ENCODE data around the gene SLFN12L. TPM values are rescaled to one million over a fixed set of nuclear protein-coding genes. Genes with fewer than 3 reads are reported as not detected.

The SLFN12L gene
- total and polyA plus RNA-seq, 10 of the 15 experiments (the other 5 are each of a cell fraction or from before 2014, with no cell fraction given): 1.0 to 21.3 (median 9.4) TPM

DNA sequence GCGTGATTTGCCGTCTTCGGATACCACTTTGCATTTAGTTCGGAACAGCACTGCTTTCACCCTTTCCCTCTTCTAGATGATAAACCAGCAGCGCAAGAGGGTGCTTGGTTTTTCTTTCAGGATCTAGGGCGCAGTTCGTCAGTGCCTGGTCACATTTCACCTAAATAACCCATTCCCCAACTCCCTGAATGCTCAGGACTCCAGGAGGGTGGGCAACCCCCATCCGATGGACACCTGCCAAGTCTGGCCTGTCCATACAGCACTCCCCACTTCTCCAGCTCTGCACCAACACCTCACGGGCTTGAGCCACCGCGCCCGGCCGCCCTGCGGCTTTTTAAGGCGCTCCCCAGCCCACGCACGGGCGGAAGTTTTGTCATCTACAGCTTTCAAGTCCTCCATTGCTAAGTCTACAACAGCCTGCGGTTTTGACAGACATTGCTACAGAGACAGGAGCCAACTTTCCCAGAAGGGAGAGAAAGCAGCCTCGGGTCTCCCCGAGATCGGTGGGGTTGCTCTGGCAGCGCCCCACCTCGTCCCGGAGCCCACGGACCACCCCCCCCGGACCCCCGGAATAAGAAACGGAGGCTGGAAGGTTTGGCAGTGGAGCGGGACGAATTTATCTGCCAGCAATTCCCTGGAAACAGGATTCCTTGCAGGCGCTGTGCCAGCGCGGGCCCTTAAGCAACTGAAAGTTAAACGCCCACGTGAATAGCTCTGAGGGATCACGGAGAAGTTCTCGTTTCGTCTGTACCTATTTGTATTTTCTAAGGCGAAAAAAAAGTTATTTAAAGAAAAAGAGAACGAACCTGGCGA is 50.4 kb downstream of the SLFN12L start (continued):
- TF ChIP-seq PBX3 (IDR thresholded peaks at IDR 0.05; ENCODE audit: insufficient replicate concordance, low read depth, low read length) (no peak), POU2F2 (IDR thresholded peaks at IDR 0.05; ENCODE audit: borderline replicate concordance, low read depth, low read length) (0 out of 3 replicates have a peak, but pooled peaks have one; percentile 10), SIN3A (IDR thresholded peaks at IDR 0.05; ENCODE audit: low read depth, low read length) (no peak), EZH2 (IDR thresholded peaks at IDR 0.05; ENCODE audit: borderline replicate concordance, control insufficient read depth, low read depth, low read length) (no peak), BMI1 (IDR thresholded peaks at IDR 0.05; ENCODE audit: borderline replicate concordance) (no peak), ZSCAN29 (IDR thresholded peaks at IDR 0.05) (no peak), MXI1 (IDR thresholded peaks at IDR 0.05; ENCODE audit: low read depth, low read length) (no peak), STAT3 (IDR thresholded peaks at IDR 0.05; ENCODE audit: low read depth, low read length) (no peak), RBBP5 (conservative IDR thresholded peaks at IDR 0.05) (no peak), FOS (IDR thresholded peaks at IDR 0.05; ENCODE audit: borderline replicate concordance, extremely low read depth, insufficient read length) (no peak), BRCA1 (IDR thresholded peaks at IDR 0.05; ENCODE audit: low read depth, low read length) (no peak), HCFC1 (IDR thresholded peaks at IDR 0.05; ENCODE audit: low read length) (no peak), PML (IDR thresholded peaks at IDR 0.05; ENCODE audit: low read length) (no peak; the same call in 1 of the 2 replicates), IKZF1 (conservative IDR thresholded peaks at IDR 0.05) (0 out of 2 replicates have a peak, but pooled peaks have one; percentile 30)

All from GM12878 (cell line).